ENCODE measurements around the gene UBE2H.

- TF ChIP-seq ZBTB21 (tag by site-specific recombination; IDR thresholded peaks at IDR 0.05) (no peak), REST (tag by site-specific recombination; IDR thresholded peaks at IDR 0.05) (no peak), PBX3 (CRISPR knock-in tag; IDR thresholded peaks at IDR 0.05) (no peak), ZSCAN4 (tag by site-specific recombination; IDR thresholded peaks at IDR 0.05) (no peak), SETDB1 (IDR thresholded peaks at IDR 0.05; ENCODE audit: insufficient read length, low read length) (no peak), ZFP3 (tag by site-specific recombination; IDR thresholded peaks at IDR 0.05; ENCODE audit: low read depth) (no peak), ZNF473 (tag by site-specific recombination; IDR thresholded peaks at IDR 0.05) (no peak), CTCF (tag by site-specific recombination; IDR thresholded peaks at IDR 0.05) (no peak), ZNF776 (tag by site-specific recombination; IDR thresholded peaks at IDR 0.05; ENCODE audit: borderline replicate concordance) (no peak), ZNF658 (tag by site-specific recombination; IDR thresholded peaks at IDR 0.05) (no peak), TCF7L2 (IDR thresholded peaks at IDR 0.05; ENCODE audit: borderline replicate concordance, low read depth, low read length) (no peak)
Measured at GRCh38 chr7:129804890-129805719, 147.7 kb downstream of the UBE2H start.

Measured in HEK293 (cell line).